ENCODE data around the gene DDIT3. TPM values are rescaled to one million over a fixed set of nuclear protein-coding genes. Genes with fewer than 3 reads are reported as not detected.

The DDIT3 gene
- total and polyA plus RNA-seq, 2 of the 4 experiments (the other 2 are of a cell fraction) = 19.4 to 54.4 TPM

DNA sequence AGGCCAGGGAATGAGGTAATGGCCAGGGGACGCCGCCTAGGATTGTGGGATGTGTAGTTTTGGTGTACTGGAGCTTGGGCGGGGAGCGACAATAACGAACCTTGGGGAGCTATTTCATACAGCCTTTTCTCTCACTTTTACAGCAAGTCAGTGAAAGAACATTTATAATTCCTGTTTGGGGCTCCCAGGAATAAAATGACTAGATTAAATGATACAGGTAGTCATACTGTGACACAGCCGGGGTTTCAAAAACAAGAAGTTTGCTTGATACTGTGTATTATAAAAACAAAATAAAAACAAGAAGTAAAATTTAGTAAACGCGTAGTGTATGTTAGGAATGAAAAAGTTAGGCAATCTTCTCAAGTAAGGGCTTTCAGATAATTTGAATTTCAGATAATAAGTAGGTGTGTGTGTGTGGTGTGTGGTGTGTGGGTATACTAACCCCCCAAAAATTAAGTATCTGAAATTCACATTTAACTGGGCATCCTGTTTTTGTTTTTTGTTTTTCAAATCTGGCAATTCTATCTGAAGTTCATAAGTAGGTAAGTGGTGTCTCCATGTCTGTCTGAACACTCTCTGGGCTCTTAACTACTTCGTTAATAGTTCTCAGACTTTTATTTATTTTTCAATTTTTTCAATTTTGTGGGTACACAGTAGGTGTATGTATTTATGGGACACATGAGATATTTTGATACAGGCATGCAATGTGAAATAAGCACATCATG lies 27.1 kb upstream of the DDIT3 start:
- ChIA-PET POLR2A (ENCODE audit: unreplicated experiment) (no interaction called here), CTCF (interaction anchor here (1.1 kb wide), 1 partner anchor 14 kb away, joined by 3 read pairs; no protein-coding TSS in a partner anchor)
- Histone ChIP-seq H2BK120ac (ENCODE audit: low read depth, low read length) (no peak overlapping the region), H3K27ac (ENCODE audit: insufficient read depth, low read length) (no peak overlapping the region), H2AFZ (replicated peaks; ENCODE audit: low read length, poor library complexity) (peak overlapping the region; percentile 93), H2AK5ac (ENCODE audit: low read depth, low read length) (no peak overlapping the region), H2BK15ac (ENCODE audit: low read depth, low read length) (no peak overlapping the region), H3K9me1 (ENCODE audit: insufficient read depth, low read length) (peaks cover 22% of the 10 kb centered on the region), H3K4me1 (ENCODE audit: control insufficient read depth, insufficient read depth, low read length) (peaks cover 9% of the 10 kb centered on the region), H3K79me1 (ENCODE audit: low read depth in 1 of 2, low read length in 2 of 2) (peaks cover 21 to 34% of the 10 kb centered on the region in 2 experiments), H2BK20ac (ENCODE audit: low read depth, low read length) (no peak overlapping the region), H3K14ac (replicated peaks; ENCODE audit: low read depth, low read length) (no peak overlapping the region), H3K4me3 (ENCODE audit: insufficient read depth, low read depth, low read length) (no peak overlapping the region), H3K18ac (ENCODE audit: low read depth, low read length) (no peak overlapping the region), H3K27me3 (ENCODE audit: control insufficient read depth, insufficient read depth, low read length) (peaks cover 31% of the 10 kb centered on the region), H3K56ac (ENCODE audit: extremely low read depth, insufficient read depth, low read length) (no peak overlapping the region), H2AK9ac (replicated peaks; ENCODE audit: low read depth, low read length, poor library complexity) (no peak overlapping the region), H3K4me2 (ENCODE audit: low read depth, low read length) (peak overlapping the region; percentile 47; the same call in 1 of the 2 replicates), H3K9ac (ENCODE audit: low read depth, low read length) (no peak overlapping the region), H3K36me3 (ENCODE audit: control insufficient read depth, insufficient read depth, low read length) (peaks cover 4% of the 10 kb centered on the region), H4K8ac (ENCODE audit: low read depth in 2 of 2, low read length in 2 of 2) (peak overlapping the region in 1 of 2 experiments; percentile 65; a peak in 2 of 4 replicates), H3K4ac (ENCODE audit: low read depth, low read length) (no peak overlapping the region), H2BK5ac (ENCODE audit: low read depth, low read length, poor library complexity, severe bottlenecking) (no peak overlapping the region), H3K23ac (ENCODE audit: low read depth, low read length) (no peak overlapping the region), H4K91ac (ENCODE audit: insufficient read depth, low read depth, low read length) (no peak overlapping the region), H3K9me3 (ENCODE audit: control insufficient read depth, insufficient read depth, low read length) (no peaks in the 10 kb centered on the region), H4K5ac (ENCODE audit: low read depth, low read length) (no peak overlapping the region), H4K20me1 (ENCODE audit: insufficient read depth, low read length) (peaks cover 25% of the 10 kb centered on the region)
- BruUV-seq (replicated peaks) = no TSS peak
- dilution Hi-C loops (cut with HindIII; ENCODE audit: low sequenced_read_pairs, unreplicated experiment) = no loop called here
- DNase-seq (no peak), ATAC-seq (ENCODE audit: low read depth) (no peak)
- in situ Hi-C loops (cut with MboI; ENCODE audit: low sequenced_read_pairs) = no loop called here
- intact Hi-C loops (cut with micrococcal nuclease) = no loop called here
- TF ChIP-seq NFE2L2 (IDR thresholded peaks at IDR 0.05; ENCODE audit: low read depth, low read length) = no peak
- peak; percentile 65; the same call in 1 of the 2 replicates for TF ChIP-seq CEBPB (IDR thresholded peaks at IDR 0.05; ENCODE audit: low read depth, low read length)
- no CpG with 5 or more reads among the region's 9 CpGs for WGBS, 2 experiments (ENCODE audit: extremely low coverage in 2 of 2, insufficient read length in 1 of 2)

Data from IMR-90 (cell line).